Inflammatory macrophage treated with lipopolysaccharide for 1 hour (primary cell): Measurements from ENCODE around the gene CIT.
"Not testable (repeated sequence)": the region's sequence is repeated elsewhere in the genome, so short reads cannot be mapped to it uniquely, and the experiment has no call there.

Experiments
- DNase-seq, 2 donors: peaks; one replicate each; pipeline ENCODE4 v3.0.0-alpha.2; 2020 to 2022

Gene CIT, protein sequence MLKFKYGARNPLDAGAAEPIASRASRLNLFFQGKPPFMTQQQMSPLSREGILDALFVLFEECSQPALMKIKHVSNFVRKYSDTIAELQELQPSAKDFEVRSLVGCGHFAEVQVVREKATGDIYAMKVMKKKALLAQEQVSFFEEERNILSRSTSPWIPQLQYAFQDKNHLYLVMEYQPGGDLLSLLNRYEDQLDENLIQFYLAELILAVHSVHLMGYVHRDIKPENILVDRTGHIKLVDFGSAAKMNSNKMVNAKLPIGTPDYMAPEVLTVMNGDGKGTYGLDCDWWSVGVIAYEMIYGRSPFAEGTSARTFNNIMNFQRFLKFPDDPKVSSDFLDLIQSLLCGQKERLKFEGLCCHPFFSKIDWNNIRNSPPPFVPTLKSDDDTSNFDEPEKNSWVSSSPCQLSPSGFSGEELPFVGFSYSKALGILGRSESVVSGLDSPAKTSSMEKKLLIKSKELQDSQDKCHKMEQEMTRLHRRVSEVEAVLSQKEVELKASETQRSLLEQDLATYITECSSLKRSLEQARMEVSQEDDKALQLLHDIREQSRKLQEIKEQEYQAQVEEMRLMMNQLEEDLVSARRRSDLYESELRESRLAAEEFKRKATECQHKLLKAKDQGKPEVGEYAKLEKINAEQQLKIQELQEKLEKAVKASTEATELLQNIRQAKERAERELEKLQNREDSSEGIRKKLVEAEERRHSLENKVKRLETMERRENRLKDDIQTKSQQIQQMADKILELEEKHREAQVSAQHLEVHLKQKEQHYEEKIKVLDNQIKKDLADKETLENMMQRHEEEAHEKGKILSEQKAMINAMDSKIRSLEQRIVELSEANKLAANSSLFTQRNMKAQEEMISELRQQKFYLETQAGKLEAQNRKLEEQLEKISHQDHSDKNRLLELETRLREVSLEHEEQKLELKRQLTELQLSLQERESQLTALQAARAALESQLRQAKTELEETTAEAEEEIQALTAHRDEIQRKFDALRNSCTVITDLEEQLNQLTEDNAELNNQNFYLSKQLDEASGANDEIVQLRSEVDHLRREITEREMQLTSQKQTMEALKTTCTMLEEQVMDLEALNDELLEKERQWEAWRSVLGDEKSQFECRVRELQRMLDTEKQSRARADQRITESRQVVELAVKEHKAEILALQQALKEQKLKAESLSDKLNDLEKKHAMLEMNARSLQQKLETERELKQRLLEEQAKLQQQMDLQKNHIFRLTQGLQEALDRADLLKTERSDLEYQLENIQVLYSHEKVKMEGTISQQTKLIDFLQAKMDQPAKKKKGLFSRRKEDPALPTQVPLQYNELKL (N-terminal part only)

DNA sequence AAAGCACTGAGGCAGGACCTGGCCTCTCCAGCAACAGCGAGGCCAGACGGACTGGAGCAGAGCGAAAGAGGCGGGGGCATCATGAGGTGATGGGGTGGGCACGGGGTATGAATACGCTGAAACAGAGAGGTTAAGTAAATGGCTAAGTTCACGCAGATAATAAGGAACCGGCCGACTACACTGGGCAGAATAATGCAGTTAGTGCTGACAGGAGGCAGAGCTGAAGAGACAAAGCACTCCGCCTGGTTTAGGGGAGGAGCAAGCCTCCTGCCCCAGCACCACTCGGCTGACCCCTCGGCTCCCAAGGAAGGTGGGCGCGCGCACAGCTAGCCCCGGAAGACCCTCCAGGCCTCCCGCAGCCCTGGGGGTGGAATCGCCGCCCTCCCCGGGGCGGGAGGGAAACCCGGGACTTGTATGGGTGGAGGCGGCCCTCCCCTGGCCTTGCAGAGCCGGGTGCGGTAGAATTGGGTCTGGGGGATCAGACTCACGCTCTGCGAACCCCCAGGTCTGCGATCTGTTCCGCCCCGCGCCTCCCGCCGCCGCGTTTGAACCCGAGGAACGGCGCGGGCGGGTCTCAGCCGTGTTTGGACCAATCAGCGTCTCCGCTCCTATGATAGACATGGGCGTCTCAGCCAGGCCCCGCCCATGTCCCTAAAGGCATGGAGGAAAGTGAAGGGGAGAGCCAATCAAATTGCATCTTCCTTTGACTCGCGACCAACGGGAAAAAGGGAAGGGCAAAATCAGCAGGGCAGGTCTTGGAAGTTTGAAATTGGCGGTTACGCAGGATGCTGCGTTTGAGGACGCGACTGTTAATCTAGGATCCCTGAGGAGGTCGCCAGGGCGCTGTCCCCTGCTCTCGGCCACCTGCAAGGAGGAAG, at the start of gene CIT:
Gene CIT, minus strand, starts transcription at position 560 of the 878 bp plus-strand sequence. CDS start 1,152 bp downstream, outside the sequence.
- peak; percentile 92 to 93 for DNase-seq

GRCh38 chr12:119925269-119925668, 48.1 kb upstream of the CIT start:
- no peak for DNase-seq

DNA sequence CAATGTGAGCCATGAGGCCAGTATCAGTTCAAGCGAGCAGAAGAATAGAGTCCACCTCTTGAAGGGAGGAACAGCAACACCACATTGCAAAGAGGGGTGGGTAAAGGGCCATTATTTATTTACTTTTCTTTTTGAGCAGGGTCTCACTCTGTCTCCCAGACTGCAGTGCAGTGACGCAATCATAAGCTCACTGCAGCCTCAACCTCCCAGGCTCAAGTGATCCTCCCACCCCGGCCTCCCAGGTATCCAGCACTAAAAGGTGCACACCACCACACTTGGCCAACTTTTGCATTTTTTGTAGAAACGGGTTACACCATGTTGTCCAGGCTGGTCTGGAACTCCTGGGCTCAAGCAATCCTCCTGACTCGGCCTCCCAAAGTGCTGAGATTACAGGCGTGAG, 42.9 kb upstream of the CIT start:
- no peak for DNase-seq

DNA sequence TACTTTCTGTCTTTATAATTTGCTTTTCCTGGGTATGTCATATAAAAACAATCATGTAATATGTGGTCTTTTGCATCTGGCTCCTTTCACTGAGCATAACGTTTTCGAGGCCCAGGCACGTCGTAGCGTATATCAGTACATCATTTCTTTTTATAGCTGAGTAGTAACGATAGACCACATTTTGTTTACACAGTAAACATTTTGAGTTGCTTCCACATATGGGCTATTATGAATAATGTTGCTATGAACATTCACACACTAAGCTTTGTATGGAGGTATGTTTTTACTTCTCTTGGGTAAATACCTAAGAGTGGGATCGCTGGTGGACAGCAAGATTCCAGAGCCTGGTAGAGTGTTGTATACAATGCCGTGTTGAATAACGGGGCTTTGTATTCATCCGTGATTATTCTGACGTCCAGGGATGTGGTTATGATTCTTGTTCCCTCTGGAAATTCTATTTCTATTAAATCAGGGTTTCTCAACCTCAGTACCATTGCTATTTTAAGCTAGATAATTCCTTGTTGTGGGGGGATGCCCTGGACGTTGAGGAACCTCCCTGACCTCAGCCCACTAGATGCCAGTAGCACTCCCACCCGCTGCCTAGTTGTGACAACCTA, 38.9 kb upstream of the CIT start:
- no peak for DNase-seq

DNA sequence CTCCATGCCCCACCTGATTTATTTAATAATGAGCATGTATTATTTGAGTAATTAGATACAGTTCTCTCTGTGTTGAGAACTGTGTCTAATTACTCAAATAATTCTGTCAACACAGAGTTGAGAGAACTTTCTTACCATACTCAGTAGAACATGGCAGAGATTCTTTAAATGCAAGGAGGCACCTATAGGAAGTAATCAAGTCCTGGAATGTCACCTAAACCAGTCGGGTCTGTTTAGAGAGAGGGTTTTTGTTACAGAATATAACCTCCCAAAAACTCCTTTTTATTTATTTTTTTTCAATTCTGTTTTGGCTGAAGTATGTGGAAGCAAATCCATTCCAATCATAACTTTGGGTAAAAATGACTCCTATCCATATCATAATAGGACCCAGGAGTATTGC, 37.5 kb upstream of the CIT start:
- DNase-seq, result no peak

DNA sequence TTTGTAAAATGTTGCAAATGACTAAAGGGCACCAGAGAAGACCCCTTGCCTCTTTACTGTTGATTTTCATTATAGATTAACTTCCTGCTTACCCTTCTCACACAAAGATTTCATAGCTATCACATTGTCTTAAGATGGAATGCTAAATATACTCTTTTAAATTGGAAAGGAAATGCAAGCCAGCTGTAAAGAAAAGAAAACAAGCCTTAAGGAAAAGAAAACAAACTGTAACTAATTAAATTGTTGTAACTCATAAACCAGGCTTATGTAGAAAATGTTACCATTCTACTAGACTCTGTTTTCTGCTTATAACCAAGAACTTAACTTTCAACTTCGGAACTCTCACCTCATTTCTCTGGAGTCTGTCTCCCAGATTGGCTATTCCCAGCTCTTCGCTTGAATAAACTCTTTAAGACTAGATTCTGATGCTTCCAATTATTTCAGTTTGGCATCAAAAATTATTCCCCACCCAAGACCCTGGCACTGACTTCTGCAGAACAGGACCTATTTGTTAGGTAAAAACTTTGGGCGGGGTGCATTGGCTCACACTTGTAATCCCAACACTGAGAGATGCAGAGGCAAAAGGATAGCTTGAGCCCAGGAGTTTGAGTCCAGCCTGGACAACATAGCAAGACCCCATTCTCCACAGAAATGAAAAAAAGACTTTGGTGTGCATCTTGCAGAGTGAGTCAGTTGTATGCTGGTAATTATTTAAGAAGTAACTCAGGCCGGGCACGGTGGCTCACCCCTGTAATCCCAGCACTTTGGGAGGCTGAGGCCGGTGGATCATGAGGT, 36.6 kb upstream of the CIT start:
- no peak for DNase-seq

GRCh38 chr12:119911182-119911581, 34.1 kb upstream of the CIT start:
- DNase-seq, result peak; percentile 12 to 40

GRCh38 chr12:119910586-119910985, 33.5 kb upstream of the CIT start:
- no peak for DNase-seq

DNA sequence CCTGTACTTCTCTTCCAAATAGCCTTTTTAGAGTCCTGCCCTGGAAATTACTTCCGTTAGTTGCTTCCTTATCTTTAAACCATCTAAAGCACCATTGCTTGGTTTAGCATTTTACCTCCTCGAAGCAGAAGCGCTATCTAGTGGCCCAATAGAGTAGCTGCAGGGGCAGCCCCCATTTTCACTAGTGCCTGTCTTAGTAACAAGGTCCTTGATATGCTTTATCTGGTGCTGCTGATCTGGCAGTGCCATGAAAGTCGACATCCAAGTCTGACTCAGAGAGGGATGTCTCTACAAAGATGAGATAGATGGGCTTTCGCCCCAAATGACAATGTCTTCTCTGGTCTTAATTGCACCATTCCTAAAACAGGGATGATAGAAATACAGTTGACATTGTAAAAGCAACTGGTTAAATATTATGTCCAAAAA, 25.0 kb upstream of the CIT start:
- peak; percentile 55 to 81 for DNase-seq

- DNase-seq, result no peak
Observed at GRCh38 chr12:119901670-119902069, 24.6 kb upstream of the CIT start.

GRCh38 chr12:119894916-119895315, 17.8 kb upstream of the CIT start:
- DNase-seq, result no peak

- DNase-seq, result not testable (repeated sequence)
Observed at GRCh38 chr12:119892611-119893010, 15.5 kb upstream of the CIT start.

DNA sequence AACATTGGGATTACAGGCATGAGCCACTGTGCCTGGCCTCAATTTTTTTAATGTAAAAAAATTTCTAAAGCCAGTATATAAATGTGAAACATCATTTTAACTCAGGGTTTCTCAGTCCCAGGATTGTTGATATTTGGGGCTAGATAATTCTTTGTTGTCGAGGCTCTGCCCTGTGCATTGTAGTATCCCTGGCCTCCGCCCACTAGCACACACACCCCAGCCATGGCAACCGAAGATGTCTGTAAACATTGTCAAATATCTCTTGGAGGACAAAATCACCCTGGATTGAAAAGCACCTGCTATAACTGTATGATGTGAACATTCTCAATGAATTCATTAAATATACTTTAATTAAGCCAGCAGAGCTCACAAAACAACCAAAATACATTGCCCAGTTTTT, 8.4 kb upstream of the CIT start:
- DNase-seq, result no peak

GRCh38 chr12:119883791-119884190, 6.7 kb upstream of the CIT start:
- not testable (repeated sequence) for DNase-seq

DNA sequence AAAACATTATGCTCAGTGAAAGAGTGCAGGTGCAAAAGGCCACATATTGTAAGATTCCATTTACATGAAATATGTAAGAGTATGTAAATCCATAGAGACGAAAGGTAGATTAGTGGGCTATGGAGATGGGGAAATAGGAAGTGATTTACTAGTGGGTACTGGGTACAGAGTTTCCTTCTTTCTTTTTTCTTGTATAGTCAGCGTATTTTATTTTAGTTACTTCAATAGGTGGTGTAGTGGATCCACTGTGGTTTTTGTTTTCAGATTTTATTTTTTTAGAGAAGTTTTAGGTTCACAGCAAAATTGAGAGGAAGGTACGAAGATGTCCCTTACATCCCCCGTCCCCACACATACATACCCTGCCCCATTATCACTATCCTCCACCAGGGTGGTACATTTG, 6.1 kb upstream of the CIT start:
- DNase-seq, result no peak

GRCh38 chr12:119877639-119877948, 474 bp upstream of the CIT start:
- DNase-seq, result no peak

DNA sequence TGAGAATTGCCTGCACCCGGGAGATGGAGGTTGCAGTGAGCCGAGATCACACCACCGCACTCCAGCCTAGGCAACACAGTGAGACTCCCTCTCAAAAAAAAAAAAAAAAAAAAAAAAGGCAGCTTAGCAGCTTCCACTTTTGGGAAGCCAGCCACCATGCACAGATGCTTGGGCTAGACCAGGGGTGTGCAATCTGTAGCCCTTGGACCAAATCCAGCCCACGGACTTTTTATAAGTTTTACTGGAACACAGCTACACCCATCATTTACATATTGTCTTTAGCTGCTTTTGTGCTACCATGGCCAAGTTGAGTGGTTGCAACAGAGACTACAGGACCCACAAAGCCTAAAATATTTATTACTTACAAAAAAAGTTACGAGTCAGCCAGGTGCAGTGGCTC, 6.7 kb downstream of the CIT start:
- DNase-seq, result no peak

GRCh38 chr12:119869720-119870119, 7.4 kb downstream of the CIT start:
- peak; percentile 18 to 20 for DNase-seq

DNA sequence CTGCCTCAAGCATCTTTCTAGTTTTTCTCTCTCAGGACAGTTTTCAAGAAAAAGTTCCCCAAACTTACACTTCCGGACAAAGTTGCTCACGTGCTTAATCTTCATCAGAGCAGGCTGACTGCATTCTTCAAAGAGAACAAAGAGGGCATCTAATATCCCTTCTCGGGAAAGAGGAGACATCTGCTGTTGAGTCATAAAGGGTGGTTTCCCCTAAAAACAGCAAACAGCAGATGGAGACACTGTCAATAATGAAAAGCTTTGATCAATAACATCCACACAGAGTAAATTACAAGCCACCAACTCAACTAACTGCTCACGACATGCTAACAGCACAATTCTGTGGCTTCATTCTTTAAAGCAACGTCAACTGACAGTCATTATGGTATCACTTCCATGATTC, 8.1 kb downstream of the CIT start:
- no peak for DNase-seq

DNA sequence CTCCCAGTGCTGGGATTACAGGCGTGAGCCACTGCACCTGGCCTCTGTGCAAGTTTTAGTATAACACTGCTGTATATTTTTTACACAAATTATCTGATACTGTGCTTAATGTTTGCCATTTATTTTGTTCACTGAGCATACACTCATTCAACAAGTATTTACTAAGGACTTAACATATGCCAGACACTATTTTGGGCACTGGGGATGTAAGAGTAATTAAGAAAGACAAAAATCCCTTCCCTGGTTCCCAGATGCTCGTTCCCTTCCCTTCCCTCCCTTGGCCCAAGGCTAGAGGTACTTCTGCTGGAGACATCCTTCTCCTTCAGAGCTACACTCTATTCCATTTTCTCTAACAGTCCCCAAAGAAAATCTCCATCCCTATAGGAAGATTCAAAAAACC, 12.5 kb downstream of the CIT start:
- DNase-seq, result no peak

GRCh38 chr12:119859241-119859640, 17.9 kb downstream of the CIT start:
- no peak for DNase-seq
